Measurements from ENCODE around the gene TCAIM.

The TCAIM gene

DNA sequence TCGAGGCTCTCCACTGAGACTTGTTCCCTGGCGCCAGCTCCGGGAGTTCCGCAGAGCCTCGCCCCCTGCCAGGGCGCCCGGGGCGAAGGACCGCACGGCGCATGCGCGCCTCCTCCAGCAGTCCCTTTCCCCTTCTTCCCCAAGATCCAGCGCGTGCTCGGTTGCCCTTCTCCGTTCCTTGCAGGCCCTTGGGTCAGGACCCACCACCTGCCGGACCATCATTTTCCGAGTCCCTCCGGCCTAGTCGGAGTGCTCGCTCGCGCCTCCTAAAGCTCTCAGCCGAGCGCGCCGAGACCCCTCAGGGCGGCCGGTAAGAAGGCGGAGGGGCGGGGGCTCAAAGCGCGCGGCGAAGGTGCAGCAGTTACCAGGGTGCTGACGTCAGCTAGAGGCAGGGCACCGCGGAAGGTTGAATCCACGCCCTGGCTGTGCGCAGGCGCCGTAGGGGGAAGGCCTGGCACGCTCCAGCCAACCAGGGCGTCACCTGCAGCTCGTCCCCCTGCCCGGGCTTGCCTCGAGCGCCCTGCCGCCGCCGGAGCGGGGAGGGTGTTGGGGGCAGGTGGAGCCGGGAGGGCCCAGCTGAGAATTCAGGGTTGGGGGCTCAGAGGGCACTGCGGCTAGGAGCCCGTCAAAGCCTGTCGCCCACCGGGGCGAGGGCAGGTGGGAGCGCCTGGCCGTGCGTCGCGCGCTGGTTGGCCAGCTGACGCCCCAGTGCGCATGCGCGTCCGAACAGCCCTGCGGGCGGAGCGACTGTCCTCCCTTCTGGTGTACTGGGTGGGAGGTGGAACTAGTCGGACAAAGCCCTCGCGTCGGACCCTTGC, at the start of gene TCAIM:
Gene TCAIM, plus strand, starts transcription at position 757 of the 818 bp plus-strand sequence. CDS start 16,017 bp downstream, outside the sequence.
- H3K4me3 ChIP-seq (ENCODE audit: low read depth, low read length) = peak within 1 kb of the TSS; percentile 90
- TF ChIP-seq, protein P1, sequence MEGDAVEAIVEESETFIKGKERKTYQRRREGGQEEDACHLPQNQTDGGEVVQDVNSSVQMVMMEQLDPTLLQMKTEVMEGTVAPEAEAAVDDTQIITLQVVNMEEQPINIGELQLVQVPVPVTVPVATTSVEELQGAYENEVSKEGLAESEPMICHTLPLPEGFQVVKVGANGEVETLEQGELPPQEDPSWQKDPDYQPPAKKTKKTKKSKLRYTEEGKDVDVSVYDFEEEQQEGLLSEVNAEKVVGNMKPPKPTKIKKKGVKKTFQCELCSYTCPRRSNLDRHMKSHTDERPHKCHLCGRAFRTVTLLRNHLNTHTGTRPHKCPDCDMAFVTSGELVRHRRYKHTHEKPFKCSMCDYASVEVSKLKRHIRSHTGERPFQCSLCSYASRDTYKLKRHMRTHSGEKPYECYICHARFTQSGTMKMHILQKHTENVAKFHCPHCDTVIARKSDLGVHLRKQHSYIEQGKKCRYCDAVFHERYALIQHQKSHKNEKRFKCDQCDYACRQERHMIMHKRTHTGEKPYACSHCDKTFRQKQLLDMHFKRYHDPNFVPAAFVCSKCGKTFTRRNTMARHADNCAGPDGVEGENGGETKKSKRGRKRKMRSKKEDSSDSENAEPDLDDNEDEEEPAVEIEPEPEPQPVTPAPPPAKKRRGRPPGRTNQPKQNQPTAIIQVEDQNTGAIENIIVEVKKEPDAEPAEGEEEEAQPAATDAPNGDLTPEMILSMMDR (IDR thresholded peaks at IDR 0.05; ENCODE audit: borderline replicate concordance, insufficient read depth, low read depth, low read length) = no peak

DNA sequence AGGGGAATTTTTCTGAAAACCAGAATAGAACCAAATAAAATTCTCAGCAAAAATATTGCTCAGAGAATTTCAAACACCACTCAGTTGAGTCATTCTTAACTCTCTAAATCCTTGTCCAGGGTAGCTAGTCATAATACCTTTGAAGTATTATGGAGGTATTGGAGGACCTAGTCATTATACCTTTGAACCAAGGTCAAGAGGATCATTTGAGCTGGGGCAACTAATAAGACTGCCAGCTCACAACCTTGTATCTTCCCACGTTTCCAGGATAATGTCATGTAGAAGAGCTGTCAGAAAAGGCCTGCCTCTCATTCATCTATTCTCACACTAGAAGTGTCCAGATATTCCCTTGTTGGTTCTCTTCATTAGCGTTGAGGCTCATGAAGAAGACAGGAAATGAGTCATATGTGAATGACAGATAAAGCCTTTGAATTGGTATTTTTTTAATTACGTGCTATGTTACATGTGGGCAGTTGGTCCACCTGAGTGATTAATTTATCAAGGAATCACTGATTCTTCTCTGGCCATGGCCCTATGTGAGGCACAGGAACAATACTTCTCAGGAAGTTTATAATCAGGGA, 48.6 kb upstream of the TCAIM start:
- H3K4me3 ChIP-seq (ENCODE audit: low read depth, low read length) = no peak overlapping the region
- TF ChIP-seq, protein P1 (IDR thresholded peaks at IDR 0.05; ENCODE audit: borderline replicate concordance, insufficient read depth, low read depth, low read length) = no peak

DNA sequence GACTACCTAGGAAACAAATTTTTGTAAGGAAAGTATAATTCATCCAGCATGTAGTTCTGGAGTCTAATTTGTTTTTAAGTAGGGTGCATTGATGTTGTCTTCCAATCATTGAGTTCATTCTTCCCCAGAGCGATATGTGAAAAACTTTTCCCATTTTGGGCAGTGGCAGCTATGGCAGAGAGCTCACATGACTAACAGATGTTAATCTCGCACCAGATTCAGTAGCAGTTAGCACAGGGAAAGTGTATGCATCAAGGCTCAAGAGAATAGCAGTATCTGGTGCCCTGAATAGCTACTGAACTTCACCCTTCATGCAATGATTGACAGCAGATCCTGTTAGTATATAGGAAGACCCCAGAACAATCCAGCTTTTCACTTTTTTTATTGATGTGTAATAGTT, 46.3 kb upstream of the TCAIM start:
- H3K4me3 ChIP-seq (ENCODE audit: low read depth, low read length) = no peak overlapping the region
- TF ChIP-seq, protein P1 (IDR thresholded peaks at IDR 0.05; ENCODE audit: borderline replicate concordance, insufficient read depth, low read depth, low read length) = no peak

DNA sequence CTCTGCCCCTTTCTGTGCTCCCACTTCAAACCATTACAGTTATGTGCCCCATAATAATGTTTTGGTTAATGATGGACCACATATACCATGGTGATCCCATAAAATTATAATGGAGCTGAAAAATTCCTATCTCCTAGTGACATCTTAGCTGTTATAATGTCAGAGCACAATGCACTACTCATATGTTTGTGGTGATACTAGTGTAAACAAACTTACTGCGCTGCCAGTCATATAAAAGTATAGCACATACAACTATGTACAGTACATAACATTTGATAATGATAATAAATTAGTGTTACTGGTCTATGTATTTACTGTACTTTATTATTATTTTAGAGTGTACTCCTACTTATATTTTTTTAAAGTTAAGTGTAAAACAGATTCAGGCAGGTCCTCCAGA, 45.6 kb upstream of the TCAIM start:
- H3K4me3 ChIP-seq (ENCODE audit: low read depth, low read length) = no peak overlapping the region
- TF ChIP-seq, protein P1 (IDR thresholded peaks at IDR 0.05; ENCODE audit: borderline replicate concordance, insufficient read depth, low read depth, low read length) = no peak

GRCh38 chr3:44297255-44297654, 41.3 kb upstream of the TCAIM start:
- TF ChIP-seq, protein P1 (IDR thresholded peaks at IDR 0.05; ENCODE audit: borderline replicate concordance, insufficient read depth, low read depth, low read length) = no peak
- H3K4me3 ChIP-seq (ENCODE audit: low read depth, low read length) = no peak overlapping the region

DNA sequence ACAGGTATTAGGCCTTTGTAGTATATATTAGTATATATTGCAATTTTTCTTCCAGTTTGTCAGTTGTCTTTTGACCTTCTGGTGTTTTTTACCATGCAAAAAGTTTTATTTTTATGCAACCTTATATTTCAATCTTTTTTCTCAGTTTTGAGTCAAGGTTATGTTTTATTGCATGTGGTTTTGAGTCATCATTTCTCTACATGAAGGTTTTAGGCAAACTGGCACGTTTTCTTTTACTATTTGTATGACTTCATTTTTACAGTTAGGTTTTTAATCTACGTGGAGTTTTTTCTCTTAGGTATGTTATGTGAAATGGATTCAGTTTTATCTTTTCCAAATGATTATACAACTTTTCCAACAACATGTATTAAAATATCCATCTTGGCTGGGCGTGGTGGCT, 36.8 kb upstream of the TCAIM start:
- TF ChIP-seq, protein P1 (IDR thresholded peaks at IDR 0.05; ENCODE audit: borderline replicate concordance, insufficient read depth, low read depth, low read length) = no peak
- H3K4me3 ChIP-seq (ENCODE audit: low read depth, low read length) = no peak overlapping the region

DNA sequence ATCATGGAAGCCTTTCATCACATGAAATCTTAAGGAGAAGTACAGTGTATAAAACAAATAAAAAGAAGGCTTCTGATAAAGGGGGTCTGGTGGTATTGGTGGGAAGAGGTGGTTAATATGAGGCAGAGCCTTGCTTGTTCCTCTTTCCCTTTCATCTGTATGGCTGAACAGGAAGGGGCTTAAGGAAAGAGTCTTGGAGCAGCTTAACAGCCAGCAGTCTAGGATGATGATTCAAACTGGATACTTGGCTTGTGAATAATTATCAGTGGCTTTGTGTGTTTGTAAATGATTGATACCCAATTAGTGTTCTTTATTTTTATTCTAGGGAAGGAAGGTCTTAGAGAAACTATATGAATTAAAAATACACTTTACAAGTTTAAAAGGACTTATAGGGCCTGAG, 29.1 kb upstream of the TCAIM start:
- TF ChIP-seq, protein P1 (IDR thresholded peaks at IDR 0.05; ENCODE audit: borderline replicate concordance, insufficient read depth, low read depth, low read length) = no peak
- no peak overlapping the region for H3K4me3 ChIP-seq (ENCODE audit: low read depth, low read length)

Data from GM12875 (cell line).